Muscle layer of colon (tissue), 2 donors: ENCODE data around the gene DYNLT5.
"Not testable (repeated sequence)": the region's sequence is repeated elsewhere in the genome, so short reads cannot be mapped to it uniquely, and the experiment has no call there.

ENCODE experiments used
- H3K27ac ChIP-seq: one replicate; pipeline ENCODE4 v1.7.0; 2013; ENCODE audit warnings: low read depth, mild to moderate bottlenecking, low read length, moderate library complexity
- H3K27me3 ChIP-seq, 2 donors: one replicate each; pipeline ENCODE4 v1.7.0; 2013; ENCODE audit warnings: low read length in 2 of 2, mild to moderate bottlenecking in 2 of 2; ENCODE audit not compliant: insufficient read depth in 2 of 2, control insufficient read depth in 1 of 2
- H3K36me3 ChIP-seq: one replicate; pipeline ENCODE4 v1.7.0; 2013; ENCODE audit warnings: mild to moderate bottlenecking, low read length; ENCODE audit not compliant: insufficient read depth
- H3K4me1 ChIP-seq: one replicate; pipeline ENCODE4 v1.7.0; 2013; ENCODE audit warnings: mild to moderate bottlenecking, low read length; ENCODE audit not compliant: insufficient read depth
- H3K4me3 ChIP-seq, 2 donors: one replicate each; pipeline ENCODE4 v1.7.0; 2013; ENCODE audit warnings: low read length in 2 of 2, low read depth in 1 of 2, mild to moderate bottlenecking in 1 of 2, moderate library complexity in 1 of 2
- H3K9ac ChIP-seq: one replicate; pipeline ENCODE4 v1.7.0; 2013; ENCODE audit warnings: low read length
- H3K9me3 ChIP-seq: one replicate; pipeline ENCODE4 v1.7.0; 2013; ENCODE audit warnings: mild to moderate bottlenecking, low read length
- donor health status: abdominal sarcoma.
- donor health status: Adenocarcinoma of cecum.

DYNLT5 gene

DNA sequence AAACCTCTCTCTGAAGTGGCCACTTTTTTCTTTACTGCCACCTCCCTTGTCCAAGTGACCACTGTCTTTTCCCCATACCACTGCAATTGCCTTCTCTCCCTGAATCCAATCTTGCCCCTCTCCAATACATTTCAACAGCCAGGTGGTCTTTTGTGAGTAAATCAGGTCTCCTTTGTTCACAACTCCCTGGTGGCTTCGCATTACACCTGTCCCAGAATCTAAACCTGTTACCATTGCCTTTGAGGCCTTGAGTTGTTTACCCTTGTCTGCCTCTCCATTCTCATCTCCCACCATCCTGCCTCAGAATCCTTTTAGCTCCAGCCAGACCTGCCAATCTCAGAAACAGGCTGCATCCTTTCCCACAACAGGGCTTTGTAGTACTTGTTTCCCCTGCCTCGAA lies 21.8 kb upstream of the DYNLT5 start:
- H3K4me1 ChIP-seq = no peaks in the 10 kb centered on the region
- no peaks in the 10 kb centered on the region for H3K36me3 ChIP-seq
- H3K9me3 ChIP-seq = no peaks in the 10 kb centered on the region
- H3K4me3 ChIP-seq = no peak overlapping the region
- H3K27ac ChIP-seq = no peak overlapping the region
- no peaks in the 10 kb centered on the region for H3K27me3 ChIP-seq
- no peak overlapping the region for H3K9ac ChIP-seq

DNA sequence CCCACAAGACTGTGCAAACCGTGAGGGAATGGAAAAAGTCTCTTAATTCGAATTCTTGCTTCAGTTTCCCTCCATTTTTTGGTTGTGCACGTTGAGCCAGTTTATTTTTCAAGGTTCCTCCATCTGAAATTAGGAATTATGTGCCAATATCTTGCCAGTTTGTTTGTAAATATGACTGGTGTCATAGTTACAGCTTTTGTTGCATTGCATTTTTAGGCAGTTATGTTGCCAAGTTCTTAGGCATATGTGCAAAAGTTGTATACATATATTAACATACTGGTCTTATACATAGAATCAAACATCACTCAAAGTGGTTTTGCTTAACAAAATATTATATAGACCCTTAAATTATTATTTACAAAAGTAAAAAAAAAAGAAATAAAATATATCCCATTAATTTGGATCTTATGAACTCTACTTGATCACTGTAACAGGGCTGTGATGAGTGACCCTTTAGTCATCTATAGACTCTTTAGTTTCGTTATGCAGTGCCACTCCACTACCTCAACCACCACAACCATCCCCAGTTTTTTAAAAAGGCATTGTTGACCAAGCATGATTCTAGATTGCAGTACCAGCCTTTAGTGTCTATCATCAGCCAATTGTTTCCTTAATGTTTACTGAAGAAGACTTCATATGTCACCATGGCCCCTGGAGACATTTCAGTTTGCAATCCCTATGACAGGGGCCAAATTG lies 20.9 kb upstream of the DYNLT5 start:
- Histone ChIP-seq H3K4me3 (no peak overlapping the region), H3K36me3 (no peaks in the 10 kb centered on the region), H3K9me3 (no peaks in the 10 kb centered on the region)

DNA sequence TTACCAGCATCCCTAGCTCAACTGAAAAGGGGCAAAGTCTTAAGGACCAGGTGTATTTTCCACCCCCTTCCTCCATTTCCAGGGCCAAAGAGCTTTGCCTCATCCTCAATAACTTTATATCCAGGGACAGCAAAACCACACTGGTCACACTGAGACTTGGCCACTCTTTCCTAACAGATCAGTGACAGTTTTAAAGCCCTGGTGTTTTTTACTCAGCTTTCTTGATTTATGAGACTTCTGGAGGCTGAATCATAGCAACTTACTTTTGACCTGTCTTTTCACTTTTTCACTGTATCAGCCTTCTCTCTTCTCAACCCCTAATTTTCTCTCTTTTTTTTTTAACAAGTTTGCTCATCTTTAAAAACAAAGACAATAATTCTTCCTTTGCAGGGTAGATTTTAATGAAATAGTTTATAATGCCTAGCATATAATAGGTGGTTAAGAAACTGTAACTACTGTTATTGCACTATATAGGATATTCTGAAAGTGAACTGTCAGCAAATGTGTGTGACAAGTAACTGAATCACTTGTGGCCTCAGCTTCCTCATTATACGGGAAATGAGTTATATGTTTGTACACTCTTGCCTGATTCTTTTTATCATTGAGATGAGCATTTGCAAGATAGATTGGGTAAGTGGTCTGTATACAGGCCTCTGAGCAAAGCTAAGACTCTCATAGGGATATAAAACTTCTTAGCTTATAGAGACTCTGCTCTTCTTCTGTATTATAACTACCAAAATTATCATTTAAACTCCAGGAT lies 19.7 kb upstream of the DYNLT5 start:
- Histone ChIP-seq H3K27me3 (no peaks in the 10 kb centered on the region), H3K9me3 (no peaks in the 10 kb centered on the region), H3K36me3 (no peaks in the 10 kb centered on the region), H3K4me3 (no peak overlapping the region), H3K4me1 (no peaks in the 10 kb centered on the region), H3K27ac (no peak overlapping the region), H3K9ac (no peak overlapping the region)

More for the DNA sequence above, 20.9 kb upstream of the DYNLT5 start:
- Histone ChIP-seq H3K27me3 (no peaks in the 10 kb centered on the region), H3K9ac (no peak overlapping the region), H3K27ac (no peak overlapping the region), H3K4me1 (no peaks in the 10 kb centered on the region)

DNA sequence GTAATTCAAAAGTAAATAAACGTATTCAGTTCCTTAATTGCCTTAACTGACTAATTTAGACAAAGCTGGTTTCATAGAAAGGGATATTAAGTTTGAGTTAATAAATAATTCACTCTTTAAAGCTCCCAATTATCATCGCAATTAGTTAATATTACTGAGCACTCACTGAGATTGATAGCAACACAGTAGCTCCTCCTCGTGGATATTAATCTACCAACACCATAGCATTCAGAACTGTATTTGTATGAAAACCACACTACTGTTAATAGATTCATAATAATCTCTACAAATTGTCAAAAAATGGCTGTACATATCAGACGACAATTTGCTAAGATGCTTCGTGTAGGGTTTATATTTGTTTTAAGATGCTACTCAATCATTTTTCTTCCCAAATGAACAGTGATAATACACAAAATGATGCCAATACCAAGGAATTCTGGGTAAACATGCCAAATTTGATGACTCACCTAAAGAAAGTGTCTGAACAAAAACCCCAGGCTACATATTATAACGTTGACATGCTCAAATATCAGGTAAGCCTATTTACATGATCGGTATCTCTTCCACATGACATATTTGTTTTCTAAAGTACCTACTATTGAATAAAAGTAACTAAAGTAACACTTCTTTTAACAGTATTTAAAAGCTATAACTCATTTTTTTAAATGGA lies 18.8 kb upstream of the DYNLT5 start:
- Histone ChIP-seq H3K36me3 (no peaks in the 10 kb centered on the region), H3K27ac (no peak overlapping the region), H3K4me1 (no peaks in the 10 kb centered on the region), H3K9me3 (no peaks in the 10 kb centered on the region), H3K9ac (no peak overlapping the region), H3K4me3 (no peak overlapping the region), H3K27me3 (no peaks in the 10 kb centered on the region)

DNA sequence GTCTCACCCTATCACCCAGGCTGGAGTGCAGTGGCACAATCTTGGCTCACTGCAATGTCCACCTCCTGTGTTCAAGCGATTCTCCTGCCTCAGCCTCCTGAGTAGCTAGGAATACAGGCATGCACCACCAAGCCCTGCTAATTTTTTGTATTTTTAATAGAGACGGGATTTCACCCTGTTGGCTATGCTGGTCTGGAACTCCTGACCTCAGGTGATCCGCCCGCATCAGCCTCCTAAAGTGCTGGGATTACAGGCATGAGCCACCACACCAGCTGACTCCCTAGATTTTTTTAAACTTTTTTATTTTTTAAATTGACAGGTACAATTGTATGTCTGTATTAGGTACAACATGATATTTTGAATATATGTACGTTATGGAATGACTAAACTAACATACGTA lies 17.7 kb upstream of the DYNLT5 start:
- H3K9ac ChIP-seq, H3K27me3 ChIP-seq, H3K27ac ChIP-seq, H3K4me1 ChIP-seq, H3K36me3 ChIP-seq, H3K4me3 ChIP-seq, H3K9me3 ChIP-seq: not testable (repeated sequence)

DNA sequence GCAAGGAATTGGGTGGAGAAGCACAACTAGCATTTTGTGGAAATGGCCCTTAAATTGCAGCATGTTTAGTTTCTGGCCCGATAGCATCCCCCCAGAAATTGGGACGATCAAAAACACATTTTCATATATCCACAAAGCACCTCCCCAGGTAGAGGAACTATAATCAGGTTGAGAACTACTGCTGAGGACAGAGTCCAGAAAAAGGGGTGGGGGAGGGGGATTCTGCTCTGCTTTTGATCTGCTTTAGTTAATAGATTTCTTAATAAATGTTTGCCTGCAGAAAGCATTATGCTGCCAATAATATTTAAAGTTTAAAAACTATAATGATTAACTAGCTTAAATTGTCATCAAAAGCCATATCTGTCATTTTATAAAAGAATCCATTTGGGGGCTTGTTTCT lies 14.4 kb upstream of the DYNLT5 start:
- Histone ChIP-seq H3K9me3 (no peaks in the 10 kb centered on the region), H3K27ac (no peak overlapping the region), H3K36me3 (no peaks in the 10 kb centered on the region), H3K9ac (no peak overlapping the region), H3K4me3 (no peak overlapping the region), H3K4me1 (no peaks in the 10 kb centered on the region), H3K27me3 (no peaks in the 10 kb centered on the region)

DNA sequence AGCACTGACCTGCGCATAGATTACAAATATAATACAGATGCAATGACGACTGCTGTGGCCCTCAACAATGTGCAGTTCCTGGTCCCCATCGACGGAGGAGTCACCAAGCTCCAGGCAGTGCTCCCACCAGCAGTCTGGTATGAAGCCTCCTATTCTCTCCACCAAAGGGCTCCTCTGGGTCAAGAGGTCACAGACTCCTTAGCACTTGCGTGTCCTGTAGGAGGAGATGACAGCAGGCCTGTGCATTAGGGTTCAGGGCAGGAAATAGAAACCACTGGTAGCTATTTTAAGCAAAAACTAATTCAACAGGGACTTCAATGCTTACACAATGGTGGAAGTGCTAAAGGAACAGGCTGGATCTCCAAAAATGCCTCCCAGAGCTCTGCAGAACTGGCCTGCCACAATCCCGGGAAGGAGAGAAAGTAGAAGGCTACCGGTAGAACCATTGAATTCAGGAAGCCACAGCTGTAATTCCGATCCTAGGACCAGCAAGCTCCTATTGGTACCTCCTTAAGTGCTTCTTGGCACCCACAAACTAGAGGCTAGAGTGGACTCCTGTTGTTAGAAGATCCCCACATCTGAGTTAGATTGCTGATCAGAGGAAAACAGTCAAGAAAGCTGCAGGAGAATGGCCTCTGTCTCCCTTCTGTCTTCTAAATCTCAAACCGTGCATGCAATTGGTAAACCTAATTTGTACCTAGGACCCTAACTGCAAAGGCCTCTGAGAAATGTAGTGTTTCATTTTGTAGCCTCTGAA lies 12.7 kb upstream of the DYNLT5 start:
- no peak overlapping the region for H3K9ac ChIP-seq
- no peaks in the 10 kb centered on the region for H3K27me3 ChIP-seq
- H3K4me1 ChIP-seq = no peaks in the 10 kb centered on the region
- no peaks in the 10 kb centered on the region for H3K36me3 ChIP-seq
- no peak overlapping the region for H3K27ac ChIP-seq
- no peak overlapping the region for H3K4me3 ChIP-seq
- no peaks in the 10 kb centered on the region for H3K9me3 ChIP-seq

DNA sequence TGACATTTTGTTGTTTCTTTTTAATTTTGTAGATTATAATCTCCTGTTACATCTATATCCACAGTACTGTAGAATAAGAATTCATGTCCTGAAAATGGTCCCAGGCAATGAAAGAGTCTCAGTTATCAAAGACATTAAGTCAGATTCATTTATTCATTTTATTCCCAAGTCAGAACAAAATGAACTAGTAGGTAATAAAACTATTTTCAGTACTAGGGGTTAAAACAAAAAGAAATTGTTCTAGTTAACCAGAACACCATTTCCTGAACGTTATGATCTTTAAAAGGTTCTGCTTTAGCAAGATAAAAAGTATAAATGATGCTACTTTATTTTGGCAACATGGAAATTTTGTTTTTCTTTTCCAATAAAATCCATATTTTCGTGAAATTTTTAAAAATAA lies 6.8 kb upstream of the DYNLT5 start:
- H3K4me3 ChIP-seq = no peak overlapping the region
- no peak overlapping the region for H3K9ac ChIP-seq
- no peaks in the 10 kb centered on the region for H3K36me3 ChIP-seq
- no peaks in the 10 kb centered on the region for H3K27me3 ChIP-seq
- no peaks in the 10 kb centered on the region for H3K4me1 ChIP-seq
- no peak overlapping the region for H3K27ac ChIP-seq
- no peaks in the 10 kb centered on the region for H3K9me3 ChIP-seq

DNA sequence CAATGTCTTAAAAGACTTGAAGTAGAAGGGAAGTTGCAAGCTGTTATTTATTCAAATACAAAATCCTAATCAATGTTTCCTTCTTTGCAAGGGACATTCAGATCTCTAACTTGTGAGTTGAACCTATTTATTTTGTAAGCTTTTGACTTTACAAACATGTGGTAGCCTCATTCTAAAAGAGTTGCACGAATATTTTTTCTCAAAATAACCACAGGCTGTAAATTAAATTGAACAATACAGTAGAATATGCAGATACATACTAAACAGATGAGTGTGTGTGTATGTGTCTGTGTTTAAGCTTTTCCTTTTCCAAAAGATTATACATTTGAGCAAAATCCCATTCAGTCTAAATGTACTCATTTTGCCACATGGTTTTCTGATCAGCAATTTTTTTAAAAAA lies 4.8 kb upstream of the DYNLT5 start:
- no peaks in the 10 kb centered on the region for H3K9me3 ChIP-seq
- H3K4me3 ChIP-seq = no peak overlapping the region
- H3K27me3 ChIP-seq = peaks cover 0 to 6% of the 10 kb centered on the region in 2 donors
- no peak overlapping the region for H3K27ac ChIP-seq
- H3K4me1 ChIP-seq = peaks cover under 1% of the 10 kb centered on the region
- H3K36me3 ChIP-seq = no peaks in the 10 kb centered on the region
- no peak overlapping the region for H3K9ac ChIP-seq

DNA sequence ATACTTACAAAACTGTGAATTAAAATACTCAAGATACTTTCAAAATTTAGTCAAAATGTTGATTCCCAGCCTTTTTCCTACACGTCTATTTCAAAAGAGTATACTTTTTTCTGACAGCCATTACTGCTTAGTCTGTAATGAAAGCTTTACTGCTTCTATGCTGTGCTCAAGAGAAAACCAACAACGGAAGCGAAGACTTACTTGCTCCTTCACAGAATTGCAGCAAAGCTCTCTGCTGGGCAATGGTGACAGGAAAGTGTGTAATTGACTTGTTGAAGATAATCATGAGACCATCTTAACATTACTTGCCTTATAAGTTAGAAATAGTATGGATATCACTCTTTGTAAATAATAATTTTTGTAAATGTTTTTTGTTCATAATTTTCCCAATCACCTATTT lies 1.7 kb upstream of the DYNLT5 start:
- Histone ChIP-seq H3K4me3 (no peak overlapping the region), H3K27ac (no peak overlapping the region), H3K9ac (no peak overlapping the region)

DNA sequence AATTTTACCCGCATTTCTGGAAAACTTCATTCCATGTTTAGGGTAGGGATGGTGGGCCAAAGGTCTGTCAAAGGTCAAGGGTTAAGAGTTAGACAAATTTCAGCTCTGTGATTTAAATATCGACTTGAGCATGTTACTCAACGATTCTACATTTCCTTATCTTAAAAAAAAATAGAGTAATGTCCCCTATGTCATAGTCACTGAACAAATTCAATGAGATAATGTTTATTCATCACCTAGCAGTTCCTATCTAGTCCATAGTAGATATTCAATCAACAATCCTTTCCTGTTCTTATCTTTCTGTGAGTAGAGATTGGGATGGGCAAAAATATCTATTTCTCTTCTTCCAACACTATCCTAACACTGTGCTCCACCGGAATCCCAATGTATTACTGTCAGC lies 1.1 kb upstream of the DYNLT5 start:
- Histone ChIP-seq H3K36me3 (no peaks in the 10 kb centered on the region), H3K27ac (no peak overlapping the region), H3K9ac (no peak overlapping the region), H3K4me1 (peaks cover 6% of the 10 kb centered on the region), H3K9me3 (no peaks in the 10 kb centered on the region), H3K27me3 (peaks cover 0 to 13% of the 10 kb centered on the region in 2 donors), H3K4me3 (no peak overlapping the region)

More for the DNA sequence above, 1.7 kb upstream of the DYNLT5 start:
- H3K9me3 ChIP-seq = no peaks in the 10 kb centered on the region
- H3K4me1 ChIP-seq = peaks cover 6% of the 10 kb centered on the region
- no peaks in the 10 kb centered on the region for H3K36me3 ChIP-seq
- H3K27me3 ChIP-seq = peaks cover 0 to 13% of the 10 kb centered on the region in 2 donors
